Inflammatory macrophage (primary cell): ENCODE data around the gene PTPRC.
"Not testable (repeated sequence)": the region's sequence is repeated elsewhere in the genome, so short reads cannot be mapped to it uniquely, and the experiment has no call there.

ENCODE experiments used
- DNase-seq, 2 donors: peaks; one replicate each; pipeline ENCODE4 v3.0.0-alpha.2; 2020 to 2022
- total RNA-seq, 18 experiments: gene quantifications; one replicate each; lab custom pipeline; 2026; ENCODE audit warnings: mixed read lengths in 6 of 18, inconsistent platforms in 2 of 18; lab: John Stamatoyannopoulos, UW

Gene PTPRC
- 533 to 1,326 (median 917) reads per million in 18 experiments for total RNA-seq

DNA sequence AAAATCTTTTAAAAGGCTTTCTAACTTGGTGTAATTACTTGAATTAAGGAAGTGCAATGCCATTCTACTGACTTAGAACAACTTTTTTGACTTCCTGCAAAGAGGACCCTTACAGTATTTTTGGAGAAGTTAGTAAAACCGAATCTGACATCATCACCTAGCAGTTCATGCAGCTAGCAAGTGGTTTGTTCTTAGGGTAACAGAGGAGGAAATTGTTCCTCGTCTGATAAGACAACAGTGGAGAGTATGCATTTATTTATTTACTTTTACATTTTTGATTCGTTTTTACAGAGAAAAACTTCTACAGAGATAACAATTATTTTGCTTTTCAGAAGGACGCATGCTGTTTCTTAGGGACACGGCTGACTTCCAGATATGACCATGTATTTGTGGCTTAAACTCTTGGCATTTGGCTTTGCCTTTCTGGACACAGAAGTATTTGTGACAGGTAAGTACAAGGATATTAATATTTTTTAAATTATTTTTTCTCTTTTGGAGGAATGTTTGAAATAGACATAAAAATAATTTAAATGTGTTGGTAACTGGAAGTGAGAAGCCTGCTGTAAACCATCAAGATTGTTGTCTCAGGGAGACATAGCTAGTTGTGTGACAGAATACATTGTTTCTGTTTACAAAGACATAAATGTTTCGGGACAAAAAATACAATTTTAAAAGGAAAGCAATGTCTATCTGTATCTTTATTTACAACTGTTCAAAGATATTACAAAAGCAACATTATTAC lies at the start of gene PTPRC:
Gene PTPRC (plus strand): TSS at position 147 of the 742 bp plus-strand sequence. CDS start 229 bp downstream, at position 376.
- DNase-seq: peak; percentile 89 to 96

DNA sequence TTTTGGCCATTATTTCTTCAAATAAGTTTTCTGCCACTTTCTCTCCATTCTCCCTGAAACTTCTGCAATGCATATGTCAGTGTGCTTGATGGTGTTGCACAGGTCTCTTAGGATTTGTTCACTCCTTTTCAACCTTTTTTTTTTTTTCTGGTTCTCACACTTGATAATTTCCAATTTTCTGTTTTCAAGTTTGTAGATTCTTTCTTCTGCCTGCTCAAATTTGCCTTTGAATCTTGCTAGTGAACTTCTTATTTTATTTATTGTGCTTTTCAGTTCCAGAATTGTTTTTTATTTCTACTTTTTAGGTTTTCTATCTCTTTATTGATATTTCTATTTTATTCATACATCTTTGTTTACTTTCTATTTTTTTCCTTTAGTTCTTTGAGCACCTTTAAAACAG lies 48.4 kb upstream of the PTPRC start:
- no peak for DNase-seq

DNA sequence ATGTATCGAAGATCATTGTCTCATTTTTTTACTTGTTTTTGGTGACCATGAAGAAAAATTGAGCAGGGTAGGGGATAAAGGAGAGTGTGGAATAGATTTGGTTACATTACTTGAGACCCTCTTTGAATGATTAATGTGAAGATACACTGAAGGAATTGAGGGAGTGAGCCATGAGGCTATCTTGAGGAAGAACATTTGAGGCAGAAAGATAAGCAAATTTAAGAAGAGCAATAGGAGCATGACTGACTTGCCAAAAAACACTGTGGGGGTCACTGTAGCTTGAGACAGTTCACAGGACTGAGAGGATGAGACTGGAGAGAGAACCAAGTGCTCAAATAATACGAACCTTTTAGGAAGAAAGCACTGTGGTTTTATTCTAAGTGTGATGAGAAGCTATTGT lies 43.1 kb upstream of the PTPRC start:
- DNase-seq: no peak

- DNase-seq: no peak
These were observed 41.0 kb upstream of the PTPRC start for GRCh38 chr1:198597690-198598430.

GRCh38 chr1:198598796-198599321 lies 40.0 kb upstream of the PTPRC start:
- no peak for DNase-seq

GRCh38 chr1:198599749-198600148 lies 39.1 kb upstream of the PTPRC start:
- no peak for DNase-seq

DNA sequence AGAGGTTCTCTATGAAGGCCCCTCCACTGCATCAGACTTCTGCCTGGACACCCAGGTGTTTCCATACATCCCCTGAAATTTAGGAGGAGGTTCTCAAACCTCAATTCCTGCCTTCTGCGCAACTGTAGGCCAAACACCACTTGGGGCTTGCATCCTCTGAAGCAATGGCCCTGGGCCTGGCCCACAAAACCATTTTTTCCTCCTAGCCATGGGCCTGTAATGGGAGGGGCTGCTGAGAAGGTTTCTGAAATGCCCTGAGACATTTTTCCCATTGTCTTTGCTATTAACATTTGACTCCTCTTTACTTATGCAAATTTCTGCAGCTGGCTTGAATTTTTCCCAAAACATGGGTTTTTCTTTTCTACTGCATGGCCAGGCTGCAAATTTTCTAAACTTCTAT lies 37.9 kb upstream of the PTPRC start:
- DNase-seq: no peak

- not testable (repeated sequence) for DNase-seq
These were observed 37.5 kb upstream of the PTPRC start for GRCh38 chr1:198601310-198601709.

DNA sequence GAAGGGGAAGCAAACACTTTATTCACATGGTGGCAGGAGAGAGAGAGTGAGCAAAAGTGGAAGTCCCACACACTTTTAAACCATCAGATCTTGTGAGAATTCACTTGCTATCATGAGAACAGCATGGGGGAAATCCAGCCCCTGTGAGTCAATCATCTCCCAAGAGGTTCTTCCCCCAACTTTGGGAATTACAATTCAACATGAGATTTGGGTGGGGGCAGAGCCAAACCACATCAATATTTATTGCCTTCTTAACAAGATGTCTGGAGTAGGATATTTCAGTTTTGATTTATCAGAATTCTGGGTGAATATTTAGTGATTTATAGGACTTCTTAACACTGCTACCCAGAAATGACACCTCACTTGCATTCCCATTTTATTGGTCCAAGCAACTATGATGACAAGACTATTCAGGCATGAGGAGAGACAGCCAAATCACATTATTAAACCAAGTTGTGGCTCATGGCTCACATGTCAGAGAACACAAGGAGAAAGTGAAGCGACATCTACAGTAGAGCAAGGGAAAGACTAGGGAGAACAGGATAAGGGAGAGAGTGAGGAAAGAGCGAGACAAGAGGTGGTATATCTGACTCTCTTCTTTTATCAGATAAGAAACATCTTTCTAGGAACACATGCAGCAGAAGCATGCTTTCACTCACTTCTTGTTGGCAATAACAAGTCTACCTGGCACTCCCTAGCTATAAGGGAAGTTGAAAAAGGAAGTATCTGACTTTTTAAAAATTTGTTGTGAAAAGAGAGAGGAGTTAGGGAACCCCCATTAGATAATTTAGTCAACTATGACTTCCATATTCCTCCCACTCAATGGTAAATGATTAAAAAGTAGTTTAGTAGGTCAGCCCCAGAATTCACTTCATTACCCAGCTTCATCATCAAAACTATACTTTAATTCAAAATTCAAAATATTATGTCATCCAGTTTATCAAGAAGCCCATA lies 36.6 kb upstream of the PTPRC start:
- DNase-seq: peak; percentile 21 to 77

GRCh38 chr1:198604975-198605374 lies 33.9 kb upstream of the PTPRC start:
- DNase-seq: no peak

DNA sequence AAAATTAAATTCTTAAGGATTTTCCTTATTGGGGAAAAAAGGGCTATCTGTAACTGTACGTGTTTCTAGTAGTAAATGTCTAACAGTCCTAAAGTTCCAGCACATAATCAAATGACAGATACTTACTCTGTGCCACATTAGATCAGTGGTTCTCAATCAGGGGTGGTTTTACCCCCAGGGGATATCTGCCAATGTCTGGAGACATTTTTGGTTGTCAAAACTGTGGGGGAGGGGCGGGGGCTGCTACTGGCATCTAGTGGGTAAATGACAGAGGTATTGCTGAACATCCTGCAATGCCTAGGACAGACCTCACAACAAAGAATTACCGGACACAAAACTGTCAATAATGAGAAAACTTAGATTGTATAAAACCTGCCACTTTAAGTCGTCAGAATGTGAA lies 33.4 kb upstream of the PTPRC start:
- DNase-seq: no peak

DNA sequence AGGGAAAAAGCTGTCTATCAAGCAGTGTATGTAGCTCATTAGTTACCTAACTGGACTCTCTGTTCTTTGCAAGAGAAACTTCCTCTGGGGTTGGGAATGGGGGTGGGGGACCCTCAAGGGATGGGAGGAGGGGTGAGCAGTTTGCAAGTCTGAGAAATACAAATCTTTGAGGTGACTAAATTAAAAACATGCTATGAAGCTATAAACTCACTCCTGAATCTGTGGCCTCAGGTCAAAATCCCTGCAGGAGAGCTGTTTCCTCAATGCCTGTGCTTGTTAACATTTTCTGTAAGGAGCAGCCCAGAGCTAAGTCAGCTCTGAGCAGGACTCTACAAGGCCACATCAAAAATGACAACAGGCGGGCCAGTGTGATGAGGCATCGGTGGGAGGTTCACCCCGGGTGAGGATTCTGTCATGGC lies 32.8 kb upstream of the PTPRC start:
- DNase-seq: no peak

- DNase-seq: no peak
These were observed 31.1 kb upstream of the PTPRC start for GRCh38 chr1:198607714-198608113.

DNA sequence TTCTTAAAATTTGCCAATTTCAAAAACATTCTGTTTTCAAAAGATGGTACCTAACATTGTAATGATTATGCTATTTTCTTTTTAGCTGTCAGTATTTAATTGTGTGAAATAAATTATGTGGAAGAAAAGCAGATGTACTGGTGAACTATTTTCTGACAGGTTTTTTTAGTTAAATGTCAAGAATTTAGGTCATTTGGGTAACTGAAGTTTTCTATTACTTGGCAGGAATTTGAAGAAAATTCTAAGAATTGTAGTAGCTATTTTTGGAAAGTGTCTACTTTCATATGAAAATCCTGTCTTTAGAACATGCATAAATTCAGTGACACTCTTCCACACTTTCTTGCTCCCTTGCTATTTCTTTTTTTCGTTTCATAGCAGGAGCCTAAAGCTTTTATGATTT lies 28.5 kb upstream of the PTPRC start:
- DNase-seq: no peak

GRCh38 chr1:198611219-198611618 lies 27.6 kb upstream of the PTPRC start:
- no peak for DNase-seq

GRCh38 chr1:198612471-198613260 lies 26.2 kb upstream of the PTPRC start:
- peak; percentile 65 to 79 for DNase-seq

DNA sequence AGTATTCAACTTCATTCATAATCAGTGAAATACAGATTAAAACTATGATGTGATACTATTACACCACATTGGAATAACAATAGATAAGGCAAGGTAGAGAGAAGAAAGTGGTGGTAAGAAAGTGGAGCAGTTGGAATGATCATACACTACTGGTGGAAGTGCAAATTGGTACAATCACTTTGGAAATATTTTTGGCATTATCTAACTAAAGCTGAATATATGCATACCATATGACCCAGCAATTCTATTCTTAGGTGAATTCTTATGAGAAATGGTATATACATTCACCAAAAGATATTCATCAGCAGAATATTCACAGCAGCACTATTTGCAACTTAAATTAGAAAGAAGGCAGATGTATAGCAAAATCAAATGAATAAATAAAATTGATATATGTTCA lies 21.4 kb upstream of the PTPRC start:
- DNase-seq: no peak

GRCh38 chr1:198619375-198620140 lies 19.3 kb upstream of the PTPRC start:
- no peak for DNase-seq

DNA sequence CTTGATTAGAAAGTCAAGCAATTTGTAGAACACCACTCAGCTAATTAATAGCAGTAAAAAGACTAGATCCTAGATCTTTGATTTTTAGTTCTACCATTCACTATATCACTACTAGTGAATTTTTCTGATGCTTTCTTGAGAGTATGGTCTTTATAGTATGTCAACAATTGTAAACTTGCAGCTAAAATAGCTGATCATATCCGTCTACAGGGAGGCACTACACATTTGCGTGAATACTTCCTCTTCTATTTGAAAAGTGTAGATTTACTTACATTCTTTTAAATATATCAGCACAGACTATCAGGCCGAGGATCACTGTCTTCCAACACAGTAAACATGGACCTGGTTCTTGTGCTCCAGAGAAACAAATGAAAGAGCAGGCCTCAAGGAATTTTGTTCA lies 18.6 kb upstream of the PTPRC start:
- no peak for DNase-seq

GRCh38 chr1:198620951-198621824 lies 17.7 kb upstream of the PTPRC start:
- DNase-seq: peak; percentile 38 to 53
